ENCODE measurements around the gene UGT3A2. TPM values are rescaled to one million over a fixed set of nuclear protein-coding genes. Genes with fewer than 3 reads are reported as not detected.

UGT3A2 gene, protein sequence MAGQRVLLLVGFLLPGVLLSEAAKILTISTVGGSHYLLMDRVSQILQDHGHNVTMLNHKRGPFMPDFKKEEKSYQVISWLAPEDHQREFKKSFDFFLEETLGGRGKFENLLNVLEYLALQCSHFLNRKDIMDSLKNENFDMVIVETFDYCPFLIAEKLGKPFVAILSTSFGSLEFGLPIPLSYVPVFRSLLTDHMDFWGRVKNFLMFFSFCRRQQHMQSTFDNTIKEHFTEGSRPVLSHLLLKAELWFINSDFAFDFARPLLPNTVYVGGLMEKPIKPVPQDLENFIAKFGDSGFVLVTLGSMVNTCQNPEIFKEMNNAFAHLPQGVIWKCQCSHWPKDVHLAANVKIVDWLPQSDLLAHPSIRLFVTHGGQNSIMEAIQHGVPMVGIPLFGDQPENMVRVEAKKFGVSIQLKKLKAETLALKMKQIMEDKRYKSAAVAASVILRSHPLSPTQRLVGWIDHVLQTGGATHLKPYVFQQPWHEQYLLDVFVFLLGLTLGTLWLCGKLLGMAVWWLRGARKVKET
- total RNA-seq (under 1 TPM in 1 of 5 experiments, not detected in 4; 0.39 TPM), polyA plus RNA-seq (under 1 TPM in 1 of 2 donors, not detected in 1; 0.94 TPM), total RNA-seq (not detected)

GRCh38 chr5:36066540-36067210 lies at the start of gene UGT3A2:
UGT3A2 (minus strand) TSS chr5:36066882; CDS start chr5:36066789, 93 bp downstream.
- peaks cover 31 to 57% (median 34%) of the 10 kb centered on the region in 5 donors for H3K27me3 Mint-ChIP-seq
- Histone ChIP-seq H3K9me3 (ENCODE audit: control insufficient read depth in 2 of 3, low read length in 3 of 3) (no peaks in the 10 kb centered on the region), H3K4me3 (ENCODE audit: low read length) (no peak within 1 kb of the TSS), H3K4me1 (ENCODE audit: control insufficient read depth in 2 of 2, insufficient read depth in 2 of 2, low read length in 2 of 2) (no peaks in the 10 kb centered on the region), H3K36me3 (ENCODE audit: control insufficient read depth in 2 of 3, insufficient read depth in 3 of 3, low read length in 3 of 3) (no peaks in the 10 kb centered on the region), H3K27me3 (ENCODE audit: control insufficient read depth in 2 of 2, insufficient read depth in 2 of 2, low read length in 2 of 2) (no peaks in the 10 kb centered on the region), H3K27ac (ENCODE audit: low read depth, low read length) (no peak within 1 kb of the TSS)
- POLR2A ChIA-PET, result no interaction called here
- no peak for ATAC-seq
- H3K4me1 Mint-ChIP-seq, result peaks cover 9 to 18% (median 15%) of the 10 kb centered on the region in 7 donors
- H3K9me3 Mint-ChIP-seq, result peaks cover 0 to 2% (median 0%) of the 10 kb centered on the region in 11 donors
- H3K27ac Mint-ChIP-seq, result no peak within 1 kb of the TSS
- CTCF ChIA-PET, result no interaction called here
- H3K36me3 Mint-ChIP-seq, result peaks cover 0 to 1% (median 0%) of the 10 kb centered on the region in 5 donors
- no peak for DNase-seq
- intact Hi-C loops (cut with micrococcal nuclease), result no loop called here
- H3K4me3 Mint-ChIP-seq, result peak within 1 kb of the TSS in 5 of 10 donors; percentile 1 to 71 (median 32)

- CTCF ChIA-PET, result no interaction called here
- Mint-ChIP-seq H3K36me3 (peaks cover 26 to 72% (median 60%) of the 10 kb centered on the region in 5 donors), H3K27me3 (no peaks in the 10 kb centered on the region), H3K27ac (no peak overlapping the region), H3K9me3 (no peaks in the 10 kb centered on the region), H3K4me3 (no peak overlapping the region), H3K4me1 (peaks cover 0 to under 1% (median 0%) of the 10 kb centered on the region in 7 donors)
- POLR2A ChIA-PET, result no interaction called here
- no peaks in the 10 kb centered on the region for H3K9me3 ChIP-seq (ENCODE audit: control insufficient read depth in 2 of 3, low read length in 3 of 3)
- no peaks in the 10 kb centered on the region for H3K4me1 ChIP-seq (ENCODE audit: control insufficient read depth in 2 of 2, insufficient read depth in 2 of 2, low read length in 2 of 2)
- no peaks in the 10 kb centered on the region for H3K27me3 ChIP-seq (ENCODE audit: control insufficient read depth in 2 of 2, insufficient read depth in 2 of 2, low read length in 2 of 2)
- DNase-seq (no peak), ATAC-seq (peak; percentile 74)
- H3K36me3 ChIP-seq (ENCODE audit: control insufficient read depth in 2 of 3, insufficient read depth in 3 of 3, low read length in 3 of 3), result peaks cover 8 to 65% (median 11%) of the 10 kb centered on the region in 3 experiments
- intact Hi-C loops (cut with micrococcal nuclease), result no loop called here
- H3K27ac ChIP-seq (ENCODE audit: low read depth, low read length), result no peak overlapping the region
- H3K4me3 ChIP-seq (ENCODE audit: low read length), result no peak overlapping the region
Measured at GRCh38 chr5:36111238-36111637, 44.6 kb upstream of the UGT3A2 start.

- CTCF ChIA-PET, result no interaction called here
Measured at GRCh38 chr5:36108758-36109460, 42.2 kb upstream of the UGT3A2 start.

GRCh38 chr5:36105819-36106218 lies 39.1 kb upstream of the UGT3A2 start:
- Histone ChIP-seq H3K27me3 (ENCODE audit: control insufficient read depth in 2 of 2, insufficient read depth in 2 of 2, low read length in 2 of 2) (no peaks in the 10 kb centered on the region), H3K4me3 (ENCODE audit: low read length) (no peak overlapping the region), H3K36me3 (ENCODE audit: control insufficient read depth in 2 of 3, insufficient read depth in 3 of 3, low read length in 3 of 3) (peaks cover 0 to 44% (median 7%) of the 10 kb centered on the region in 3 experiments), H3K9me3 (ENCODE audit: control insufficient read depth in 2 of 3, low read length in 3 of 3) (no peaks in the 10 kb centered on the region), H3K4me1 (ENCODE audit: control insufficient read depth in 2 of 2, insufficient read depth in 2 of 2, low read length in 2 of 2) (no peaks in the 10 kb centered on the region), H3K27ac (ENCODE audit: low read depth, low read length) (no peak overlapping the region)
- Mint-ChIP-seq H3K36me3 (peaks cover 29 to 60% (median 43%) of the 10 kb centered on the region in 5 donors), H3K9me3 (no peaks in the 10 kb centered on the region), H3K4me3 (no peak overlapping the region), H3K27ac (no peak overlapping the region), H3K4me1 (peaks cover 0 to 1% (median 0%) of the 10 kb centered on the region in 7 donors), H3K27me3 (no peaks in the 10 kb centered on the region)
- intact Hi-C loops (cut with micrococcal nuclease), result no loop called here
- CTCF ChIA-PET, result no interaction called here
- no peak for ATAC-seq
- DNase-seq, result no peak
- POLR2A ChIA-PET, result no interaction called here

More at GRCh38 chr5:36108758-36109460, 42.2 kb upstream of the UGT3A2 start:
- H3K27me3 ChIP-seq (ENCODE audit: control insufficient read depth in 2 of 2, insufficient read depth in 2 of 2, low read length in 2 of 2), result no peaks in the 10 kb centered on the region
- POLR2A ChIA-PET, result no interaction called here
- Mint-ChIP-seq H3K9me3 (no peaks in the 10 kb centered on the region), H3K4me1 (peaks cover 0 to 1% (median 0%) of the 10 kb centered on the region in 7 donors), H3K36me3 (peaks cover 27 to 72% (median 54%) of the 10 kb centered on the region in 5 donors), H3K4me3 (no peak overlapping the region), H3K27ac (no peak overlapping the region), H3K27me3 (no peaks in the 10 kb centered on the region)
- H3K27ac ChIP-seq (ENCODE audit: low read depth, low read length), result no peak overlapping the region
- no peak overlapping the region for H3K4me3 ChIP-seq (ENCODE audit: low read length)
- H3K9me3 ChIP-seq (ENCODE audit: control insufficient read depth in 2 of 3, low read length in 3 of 3), result no peaks in the 10 kb centered on the region
- peaks cover 0 to 59% (median 11%) of the 10 kb centered on the region in 3 experiments for H3K36me3 ChIP-seq (ENCODE audit: control insufficient read depth in 2 of 3, insufficient read depth in 3 of 3, low read length in 3 of 3)
- intact Hi-C loops (cut with micrococcal nuclease), result no loop called here
- H3K4me1 ChIP-seq (ENCODE audit: control insufficient read depth in 2 of 2, insufficient read depth in 2 of 2, low read length in 2 of 2), result no peaks in the 10 kb centered on the region
- no peak for ATAC-seq
- no peak for DNase-seq

DNA sequence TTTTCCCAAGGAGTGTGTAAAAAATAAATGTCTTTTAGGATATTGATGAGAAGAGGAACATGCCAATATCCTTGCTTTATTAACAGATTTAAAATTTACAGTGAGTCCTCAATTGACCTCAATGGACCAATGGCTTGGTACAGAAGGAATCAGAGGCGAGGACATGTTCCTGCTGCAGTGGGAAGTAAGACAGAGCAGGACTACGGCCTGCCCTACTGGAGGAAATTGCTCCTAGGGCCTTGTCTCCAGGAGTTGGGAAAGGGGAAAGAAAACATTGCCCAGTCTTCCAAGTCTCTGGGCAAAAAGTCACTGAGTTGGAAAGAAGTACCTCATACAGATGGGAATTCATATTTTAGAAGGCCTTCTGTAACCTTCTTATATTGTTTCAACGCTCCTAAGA lies 33.1 kb upstream of the UGT3A2 start:
- no peaks in the 10 kb centered on the region for H3K36me3 ChIP-seq (ENCODE audit: control insufficient read depth in 2 of 3, insufficient read depth in 3 of 3, low read length in 3 of 3)
- H3K4me1 ChIP-seq (ENCODE audit: control insufficient read depth in 2 of 2, insufficient read depth in 2 of 2, low read length in 2 of 2), result no peaks in the 10 kb centered on the region
- ChIA-PET CTCF (no interaction called here), POLR2A (no interaction called here)
- ATAC-seq (no peak), DNase-seq (no peak)
- H3K27ac ChIP-seq (ENCODE audit: low read depth, low read length), result no peak overlapping the region
- no peaks in the 10 kb centered on the region for H3K27me3 ChIP-seq (ENCODE audit: control insufficient read depth in 2 of 2, insufficient read depth in 2 of 2, low read length in 2 of 2)
- Mint-ChIP-seq H3K27ac (no peak overlapping the region), H3K4me3 (no peak overlapping the region), H3K9me3 (peaks cover 0 to 3% (median 0%) of the 10 kb centered on the region in 11 donors), H3K36me3 (peaks cover 6 to 30% (median 12%) of the 10 kb centered on the region in 5 donors), H3K27me3 (no peaks in the 10 kb centered on the region), H3K4me1 (no peaks in the 10 kb centered on the region)
- intact Hi-C loops (cut with micrococcal nuclease), result no loop called here
- no peak overlapping the region for H3K4me3 ChIP-seq (ENCODE audit: low read length)
- H3K9me3 ChIP-seq (ENCODE audit: control insufficient read depth in 2 of 3, low read length in 3 of 3), result no peaks in the 10 kb centered on the region

- H3K9me3 Mint-ChIP-seq, result peaks cover 0 to 10% (median 4%) of the 10 kb centered on the region in 11 donors
- intact Hi-C loops (cut with micrococcal nuclease), result no loop called here
- H3K4me1 ChIP-seq (ENCODE audit: control insufficient read depth in 2 of 2, insufficient read depth in 2 of 2, low read length in 2 of 2), result no peaks in the 10 kb centered on the region
- CTCF ChIA-PET, result no interaction called here
- H3K27ac Mint-ChIP-seq, result no peak overlapping the region
- H3K4me3 ChIP-seq (ENCODE audit: low read length), result no peak overlapping the region
- peaks cover 0 to 11% (median 1%) of the 10 kb centered on the region in 5 donors for H3K36me3 Mint-ChIP-seq
- DNase-seq (no peak), ATAC-seq (no peak)
- H3K27me3 ChIP-seq (ENCODE audit: control insufficient read depth in 2 of 2, insufficient read depth in 2 of 2, low read length in 2 of 2), result no peaks in the 10 kb centered on the region
- H3K36me3 ChIP-seq (ENCODE audit: control insufficient read depth in 2 of 3, insufficient read depth in 3 of 3, low read length in 3 of 3), result no peaks in the 10 kb centered on the region
- no peak overlapping the region for H3K27ac ChIP-seq (ENCODE audit: low read depth, low read length)
- no peaks in the 10 kb centered on the region for H3K4me1 Mint-ChIP-seq
- no peaks in the 10 kb centered on the region for H3K27me3 Mint-ChIP-seq
- H3K9me3 ChIP-seq (ENCODE audit: control insufficient read depth in 2 of 3, low read length in 3 of 3), result no peaks in the 10 kb centered on the region
- H3K4me3 Mint-ChIP-seq, result no peak overlapping the region
- POLR2A ChIA-PET, result no interaction called here
Measured at GRCh38 chr5:36096486-36096885, 29.8 kb upstream of the UGT3A2 start.

Data from naive thymus-derived CD4-positive, alpha-beta T cell (primary cell).